GM12874 (cell line): ENCODE results near the gene PPP1R16B.

ENCODE experiments used
- TF ChIP-seq, protein P1 (sequence below): IDR thresholded peaks from 2 replicates; pipeline ENCODE4 v1.5.1; 2011; ENCODE audit warnings: low read depth, mild to moderate bottlenecking, control low read depth, low read length, moderate library complexity; ENCODE audit not compliant: insufficient read depth

PPP1R16B gene

DNA sequence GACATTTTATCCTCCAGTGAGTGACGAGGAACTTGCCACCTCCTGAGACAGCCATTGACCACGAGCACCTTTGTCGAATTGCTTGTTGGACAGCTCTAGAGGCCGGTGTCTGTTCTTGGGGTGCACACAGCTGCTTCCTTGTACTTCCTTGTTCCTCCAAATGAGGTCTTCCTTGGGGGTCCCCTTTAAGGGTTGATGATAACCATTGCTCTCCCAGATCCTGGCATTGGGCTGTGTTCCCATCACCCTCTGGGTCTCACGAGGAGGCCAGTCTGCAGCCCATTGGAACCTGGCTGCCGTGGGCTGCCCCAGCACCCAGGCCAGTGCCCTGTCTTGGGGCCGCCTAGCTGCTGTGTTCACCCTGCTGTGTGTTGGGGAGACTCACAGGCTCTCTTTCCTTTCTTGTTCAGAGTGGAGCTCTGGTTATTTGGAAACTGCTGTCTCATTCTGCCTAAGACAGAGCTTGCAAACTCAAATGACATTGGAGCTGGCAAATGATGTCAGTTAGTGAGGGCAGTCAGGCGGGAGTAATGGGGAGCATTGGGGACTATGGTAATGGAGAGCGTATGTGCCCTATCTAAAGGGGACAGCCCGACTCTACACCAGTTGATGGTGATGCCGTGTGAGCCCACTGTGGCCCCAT is 25.7 kb downstream of the PPP1R16B start:
- TF ChIP-seq, protein P1, sequence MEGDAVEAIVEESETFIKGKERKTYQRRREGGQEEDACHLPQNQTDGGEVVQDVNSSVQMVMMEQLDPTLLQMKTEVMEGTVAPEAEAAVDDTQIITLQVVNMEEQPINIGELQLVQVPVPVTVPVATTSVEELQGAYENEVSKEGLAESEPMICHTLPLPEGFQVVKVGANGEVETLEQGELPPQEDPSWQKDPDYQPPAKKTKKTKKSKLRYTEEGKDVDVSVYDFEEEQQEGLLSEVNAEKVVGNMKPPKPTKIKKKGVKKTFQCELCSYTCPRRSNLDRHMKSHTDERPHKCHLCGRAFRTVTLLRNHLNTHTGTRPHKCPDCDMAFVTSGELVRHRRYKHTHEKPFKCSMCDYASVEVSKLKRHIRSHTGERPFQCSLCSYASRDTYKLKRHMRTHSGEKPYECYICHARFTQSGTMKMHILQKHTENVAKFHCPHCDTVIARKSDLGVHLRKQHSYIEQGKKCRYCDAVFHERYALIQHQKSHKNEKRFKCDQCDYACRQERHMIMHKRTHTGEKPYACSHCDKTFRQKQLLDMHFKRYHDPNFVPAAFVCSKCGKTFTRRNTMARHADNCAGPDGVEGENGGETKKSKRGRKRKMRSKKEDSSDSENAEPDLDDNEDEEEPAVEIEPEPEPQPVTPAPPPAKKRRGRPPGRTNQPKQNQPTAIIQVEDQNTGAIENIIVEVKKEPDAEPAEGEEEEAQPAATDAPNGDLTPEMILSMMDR: no peak

DNA sequence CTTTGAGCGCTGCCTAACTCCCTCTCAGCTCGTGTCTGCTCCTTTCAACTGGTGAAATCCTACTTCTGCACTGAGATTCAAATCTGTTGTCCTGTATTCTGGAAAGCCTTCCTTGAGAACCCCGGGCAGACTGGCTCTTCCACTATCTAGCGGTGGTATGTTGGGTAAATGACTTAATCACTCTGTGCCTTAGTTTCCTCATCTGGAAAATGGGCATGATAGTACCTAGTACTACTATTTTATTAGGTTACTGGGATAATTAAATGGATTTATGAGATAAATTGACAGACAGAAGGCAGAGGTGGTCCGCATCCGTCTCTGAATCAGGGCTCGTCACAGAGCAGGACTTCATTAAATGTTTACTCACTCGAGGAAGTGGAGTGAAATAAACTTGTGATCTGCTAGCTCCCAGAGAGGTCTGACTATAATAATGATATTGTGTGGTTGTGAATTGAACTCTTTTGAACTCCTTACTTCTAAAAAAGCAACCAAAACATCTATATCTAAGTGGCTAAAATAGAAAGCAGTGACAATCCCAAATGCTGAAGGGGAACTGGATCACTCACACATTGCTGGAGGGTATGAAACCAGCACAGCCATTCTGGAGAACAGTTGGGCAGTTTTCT is 26.6 kb downstream of the PPP1R16B start:
- TF ChIP-seq, protein P1: no peak

DNA sequence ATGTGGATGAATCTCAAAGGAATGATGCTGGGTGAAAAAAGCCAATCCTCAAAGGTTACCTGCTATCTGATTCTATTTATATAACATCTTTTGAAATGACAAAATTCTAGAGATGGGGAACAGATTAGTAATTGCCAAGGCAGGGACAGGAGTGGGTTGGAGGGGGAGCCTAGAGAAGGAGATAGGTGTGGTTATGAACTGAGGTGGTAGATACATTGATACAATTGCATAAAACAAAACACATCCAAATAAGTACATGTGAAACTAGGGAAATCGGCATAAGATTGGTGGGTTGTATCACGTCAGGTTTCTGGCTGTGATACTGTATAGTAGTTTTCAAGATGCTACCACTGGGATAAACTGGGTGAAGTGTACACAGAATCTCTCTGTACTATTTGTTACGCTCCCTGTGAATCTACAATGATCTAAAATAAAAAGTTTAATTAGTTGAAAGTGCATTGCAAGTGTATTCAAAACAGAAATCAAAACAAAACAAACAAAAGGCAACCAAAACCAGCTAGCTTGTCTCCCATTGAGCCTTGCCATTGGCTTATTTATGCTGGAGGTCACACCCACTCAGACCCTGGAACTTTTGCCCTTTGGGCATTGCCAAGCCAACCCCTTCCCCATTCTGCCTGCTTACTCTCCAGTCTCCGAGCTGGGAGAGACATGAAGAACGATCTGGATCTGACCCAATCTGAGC is 27.8 kb downstream of the PPP1R16B start:
- TF ChIP-seq, protein P1: no peak

DNA sequence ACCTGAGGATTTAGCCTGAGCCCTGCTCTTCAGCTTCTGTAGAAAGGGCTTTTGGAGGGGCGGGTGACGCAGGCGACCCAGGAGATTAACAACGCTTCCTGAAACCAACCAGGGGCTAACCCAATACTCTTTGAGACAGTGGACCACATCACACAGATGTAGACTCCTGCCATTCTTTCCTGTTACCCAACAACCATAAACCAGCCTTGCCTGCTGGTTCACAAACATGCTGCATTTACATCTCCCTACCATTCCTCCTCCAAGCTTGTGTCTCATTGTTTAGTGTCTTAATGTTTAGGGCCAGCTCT is 28.3 kb downstream of the PPP1R16B start:
- TF ChIP-seq, protein P1: no peak

DNA sequence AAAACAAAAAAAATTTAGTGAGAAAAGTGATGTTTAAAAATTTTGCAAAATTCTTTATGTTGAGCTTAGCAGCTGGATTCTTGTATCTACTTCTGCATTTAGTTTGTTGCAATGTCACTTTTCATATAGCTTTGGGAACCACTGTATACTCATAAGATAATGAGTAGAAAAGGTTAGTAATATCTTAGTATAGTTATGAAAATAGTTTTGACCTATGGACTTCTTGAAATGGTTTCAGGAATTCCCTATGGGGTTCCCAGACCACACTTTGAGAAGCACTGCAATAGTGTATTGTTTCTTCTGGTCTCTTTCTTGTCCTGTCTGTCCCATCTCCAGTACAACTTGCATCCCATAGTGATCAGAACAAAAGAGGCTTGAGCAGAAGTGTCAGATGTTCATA is 29.4 kb downstream of the PPP1R16B start:
- TF ChIP-seq, protein P1: no peak

DNA sequence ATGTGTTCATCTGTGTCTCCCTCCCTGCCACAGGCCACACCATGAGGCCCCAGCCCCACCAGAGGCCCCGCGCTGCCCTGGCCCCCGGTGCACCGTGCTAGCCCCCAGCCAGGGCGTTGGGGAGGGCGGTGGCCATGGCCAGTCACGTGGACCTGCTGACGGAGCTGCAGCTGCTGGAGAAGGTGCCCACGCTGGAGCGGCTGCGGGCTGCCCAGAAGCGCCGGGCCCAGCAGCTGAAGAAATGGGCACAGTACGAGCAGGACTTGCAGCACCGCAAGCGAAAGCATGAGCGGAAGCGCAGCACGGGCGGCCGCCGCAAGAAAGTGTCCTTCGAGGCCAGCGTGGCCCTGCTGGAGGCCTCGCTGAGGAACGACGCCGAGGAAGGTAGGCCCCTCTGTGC is 30.3 kb downstream of the PPP1R16B start:
- TF ChIP-seq, protein P1: no peak

DNA sequence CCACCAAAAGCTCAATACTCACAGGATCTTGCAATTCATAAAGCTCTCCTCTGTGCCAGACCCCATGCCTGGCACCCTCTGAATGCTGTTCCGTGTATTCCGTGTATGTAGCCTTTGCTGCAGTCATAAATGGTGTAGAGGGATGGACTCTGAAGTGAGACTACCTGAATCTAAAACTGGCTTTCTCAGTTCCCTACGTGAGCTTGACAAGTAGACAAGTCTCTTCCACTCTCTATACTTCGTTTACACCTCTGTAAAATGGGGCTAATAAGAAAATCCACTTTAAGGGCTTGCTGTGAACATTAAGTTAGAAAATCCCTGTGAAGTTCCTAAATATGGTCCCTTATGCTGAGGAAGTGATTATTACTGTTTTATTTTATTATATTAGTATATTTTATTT is 31.5 kb downstream of the PPP1R16B start:
- TF ChIP-seq, protein P1: no peak
